HG02571 (cell line): ENCODE data around the gene E4F1.
"Not testable (repeated sequence)": the region's sequence is repeated elsewhere in the genome, so short reads cannot be mapped to it uniquely, and the experiment has no call there.

ENCODE experiments used
- ATAC-seq: cut with Tn5 transposase; IDR thresholded peaks from one replicate; pipeline ENCODE4 v1.9.1; 2021; ENCODE audit warnings: mild to moderate bottlenecking, moderate library complexity; ENCODE audit not compliant: unreplicated experiment

The E4F1 gene

GRCh38 chr16:2243031-2243528 is 19.7 kb downstream of the E4F1 start:
- ATAC-seq: no peak

DNA sequence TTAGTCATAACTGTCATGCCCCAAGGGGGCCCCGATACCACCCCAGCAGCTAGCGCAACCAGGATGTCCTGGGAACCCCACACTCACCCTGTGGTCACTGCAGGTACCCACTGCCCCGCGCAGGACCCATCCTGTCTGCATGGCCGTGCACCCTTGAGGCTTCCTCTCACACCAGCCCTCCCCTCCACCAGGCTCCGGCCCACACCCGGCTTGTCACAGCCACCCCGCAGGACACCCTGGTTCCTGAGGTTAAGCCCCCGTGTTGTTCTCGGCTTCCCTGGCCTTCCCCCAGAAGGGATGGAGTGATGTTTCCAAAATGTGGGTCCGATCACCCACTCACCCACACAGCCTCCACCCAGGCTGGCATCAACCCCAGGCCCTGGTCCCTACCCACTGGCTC is 20.4 kb downstream of the E4F1 start:
- no peak for ATAC-seq

- ATAC-seq: no peak
Observed at GRCh38 chr16:2244301-2244700, 20.9 kb downstream of the E4F1 start.

GRCh38 chr16:2244926-2245795 is 21.8 kb downstream of the E4F1 start:
- no peak for ATAC-seq

DNA sequence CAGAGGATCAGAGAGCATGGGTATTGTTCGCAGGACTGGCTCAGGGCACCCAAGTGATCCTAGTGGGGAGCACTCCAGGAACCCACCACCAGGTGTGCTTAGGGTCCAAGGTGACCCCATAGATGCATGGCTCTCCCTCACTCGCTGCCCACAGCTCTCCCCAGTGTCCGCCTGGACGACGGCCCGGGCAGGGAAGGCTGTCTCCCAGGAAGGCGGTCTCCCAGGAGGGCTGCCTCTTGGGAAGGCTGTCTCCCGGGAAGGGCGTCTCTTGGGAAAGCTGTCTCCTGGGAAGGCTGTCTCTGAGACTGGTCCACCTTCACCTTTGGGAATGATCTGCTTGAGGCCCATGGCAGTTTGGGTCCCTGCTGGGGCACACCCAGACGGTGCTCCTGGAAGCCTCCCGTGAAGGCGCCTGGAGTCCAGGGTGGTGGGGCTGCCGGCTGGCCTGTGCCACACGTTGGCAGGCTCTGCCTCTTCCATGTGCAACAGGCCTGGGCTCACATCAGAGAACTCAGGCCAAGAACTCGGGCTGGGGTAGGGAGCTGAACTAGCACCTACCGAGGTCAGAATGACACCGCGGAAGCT is 23.0 kb downstream of the E4F1 start:
- no peak for ATAC-seq

- ATAC-seq: no peak
Observed at GRCh38 chr16:2250652-2251295, 27.4 kb downstream of the E4F1 start.

- peak; percentile 83 for ATAC-seq
Observed at GRCh38 chr16:2251296-2252111, 28.1 kb downstream of the E4F1 start, which contains the start of gene ECI1. Gene ECI1, minus strand, starts transcription at chr16:2251587. Its CDS starts 21 bp downstream, at chr16:2251566.

- no peak for ATAC-seq
Observed at GRCh38 chr16:2252806-2253148, 29.4 kb downstream of the E4F1 start.

DNA sequence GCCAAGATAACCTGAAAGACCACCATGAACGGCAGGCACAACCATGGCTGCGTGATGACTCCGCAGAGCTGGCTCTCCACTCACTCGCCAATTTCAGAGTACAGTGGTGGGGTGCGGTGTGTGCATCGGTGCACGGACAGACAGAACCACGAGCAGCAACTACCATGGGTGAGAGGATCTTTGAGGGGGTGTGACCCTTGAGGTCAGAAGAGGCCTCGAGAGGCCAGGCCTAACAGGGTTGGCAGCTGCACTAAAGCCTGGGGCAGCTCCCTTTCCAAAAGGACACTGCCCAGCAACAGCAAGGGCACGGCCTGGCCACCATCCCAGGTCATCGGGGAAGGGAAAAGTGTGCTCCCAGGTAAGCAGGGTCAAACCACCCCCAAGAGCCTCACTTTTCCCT is 29.9 kb downstream of the E4F1 start:
- ATAC-seq: no peak

DNA sequence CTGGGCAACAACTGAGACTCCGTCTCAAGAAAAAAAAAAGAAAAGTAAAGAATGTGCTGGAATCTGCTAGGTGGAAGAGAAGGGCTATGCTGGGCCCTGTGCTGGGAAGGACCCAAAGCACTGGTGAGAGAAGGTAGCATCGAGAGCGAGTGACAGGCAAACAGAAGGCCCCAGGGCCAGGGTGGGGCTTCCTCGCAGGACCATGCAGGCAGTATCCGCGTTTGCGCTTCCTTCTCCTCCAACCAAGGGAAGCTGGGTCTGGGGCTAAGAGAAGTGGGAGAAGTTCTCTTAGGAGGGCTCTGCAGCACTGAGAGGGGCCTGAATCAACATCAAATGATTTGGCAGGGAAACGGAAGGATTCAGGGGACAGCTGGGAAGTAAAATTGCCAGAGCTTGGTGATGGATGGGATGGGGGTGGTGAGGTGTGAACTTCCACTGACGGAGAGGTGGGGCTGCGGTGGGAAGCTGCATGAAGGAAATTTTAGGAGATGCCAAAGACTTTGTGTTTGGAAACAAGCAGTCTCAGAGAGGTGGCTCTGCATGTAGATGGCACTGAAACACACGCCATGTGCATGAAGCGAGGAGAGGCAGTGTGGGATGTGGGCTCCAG is 33.2 kb downstream of the E4F1 start:
- no peak for ATAC-seq

GRCh38 chr16:2257726-2258125 is 34.3 kb downstream of the E4F1 start:
- ATAC-seq: no peak

- ATAC-seq: not testable (repeated sequence)
Observed at GRCh38 chr16:2258530-2258929, 35.1 kb downstream of the E4F1 start.

- ATAC-seq: no peak
Observed at GRCh38 chr16:2260250-2260649, 36.9 kb downstream of the E4F1 start.

- ATAC-seq: not testable (repeated sequence)
Observed at GRCh38 chr16:2263026-2263425, 39.6 kb downstream of the E4F1 start.

- ATAC-seq: not testable (repeated sequence)
Observed at GRCh38 chr16:2266887-2267286, 43.5 kb downstream of the E4F1 start.

GRCh38 chr16:2267505-2267912 is 44.1 kb downstream of the E4F1 start:
- ATAC-seq: peak; percentile 61

DNA sequence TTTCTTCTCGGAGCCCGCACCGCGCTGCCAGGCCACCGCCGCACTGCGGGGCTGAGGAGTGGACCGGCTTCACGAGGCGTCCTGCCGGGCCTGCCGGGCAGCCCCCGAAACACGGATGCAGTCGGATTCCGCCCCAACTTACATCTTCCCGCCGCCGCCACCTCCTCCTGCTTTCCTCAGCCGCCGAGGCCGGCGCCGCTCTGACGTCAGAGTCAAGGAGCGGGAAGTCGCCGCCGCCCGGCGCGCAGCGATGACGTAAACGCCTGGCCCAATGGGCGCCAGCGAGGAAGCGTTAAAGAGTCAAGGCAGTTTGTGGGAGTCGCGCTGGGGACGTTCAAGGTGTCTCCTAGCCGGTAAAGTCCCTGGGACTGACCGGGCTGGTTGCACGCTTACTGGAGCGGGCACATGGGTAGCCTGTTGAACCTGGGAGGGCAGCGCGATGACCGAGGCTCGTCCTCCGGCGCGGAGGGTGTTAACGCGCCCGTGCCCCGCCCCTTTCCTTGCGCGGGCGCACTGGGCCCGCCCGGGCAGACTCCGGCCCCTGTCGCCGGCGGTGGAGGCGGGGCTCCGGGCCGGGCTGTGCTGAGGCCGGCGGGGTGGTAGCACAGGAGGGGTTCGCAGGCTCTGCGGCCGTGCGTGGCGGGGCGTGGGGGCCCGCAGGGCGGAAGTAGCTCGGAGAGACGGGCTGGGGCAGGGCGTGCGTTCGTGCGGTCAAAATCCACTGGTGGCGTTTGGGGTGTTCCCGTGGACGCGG is 44.7 kb downstream of the E4F1 start, which contains the start of gene RNPS1:
Gene RNPS1, minus strand, starts transcription at position 214 of the 754 bp plus-strand sequence. CDS start 3,483 bp downstream, outside the sequence.
- ATAC-seq: peak; percentile 75

DNA sequence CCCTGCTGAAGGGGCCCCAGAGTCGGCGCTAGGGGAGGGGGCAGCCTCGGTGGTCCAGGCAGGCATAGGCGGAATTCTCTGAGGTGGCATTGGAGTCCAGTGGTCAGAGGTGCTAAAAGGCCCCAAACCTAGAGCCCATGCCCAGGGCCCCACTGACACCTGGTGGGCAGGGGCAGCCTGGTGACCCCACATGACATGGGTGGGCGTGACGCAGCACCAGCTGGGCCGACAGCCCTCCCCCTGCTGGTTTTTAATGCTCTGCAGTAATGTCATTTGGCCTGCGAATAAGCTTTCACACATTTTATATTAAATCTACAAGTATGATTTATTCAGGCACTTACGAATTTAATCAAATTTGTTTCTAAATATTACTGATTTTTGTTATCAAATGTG is 46.7 kb downstream of the E4F1 start:
- no peak for ATAC-seq

DNA sequence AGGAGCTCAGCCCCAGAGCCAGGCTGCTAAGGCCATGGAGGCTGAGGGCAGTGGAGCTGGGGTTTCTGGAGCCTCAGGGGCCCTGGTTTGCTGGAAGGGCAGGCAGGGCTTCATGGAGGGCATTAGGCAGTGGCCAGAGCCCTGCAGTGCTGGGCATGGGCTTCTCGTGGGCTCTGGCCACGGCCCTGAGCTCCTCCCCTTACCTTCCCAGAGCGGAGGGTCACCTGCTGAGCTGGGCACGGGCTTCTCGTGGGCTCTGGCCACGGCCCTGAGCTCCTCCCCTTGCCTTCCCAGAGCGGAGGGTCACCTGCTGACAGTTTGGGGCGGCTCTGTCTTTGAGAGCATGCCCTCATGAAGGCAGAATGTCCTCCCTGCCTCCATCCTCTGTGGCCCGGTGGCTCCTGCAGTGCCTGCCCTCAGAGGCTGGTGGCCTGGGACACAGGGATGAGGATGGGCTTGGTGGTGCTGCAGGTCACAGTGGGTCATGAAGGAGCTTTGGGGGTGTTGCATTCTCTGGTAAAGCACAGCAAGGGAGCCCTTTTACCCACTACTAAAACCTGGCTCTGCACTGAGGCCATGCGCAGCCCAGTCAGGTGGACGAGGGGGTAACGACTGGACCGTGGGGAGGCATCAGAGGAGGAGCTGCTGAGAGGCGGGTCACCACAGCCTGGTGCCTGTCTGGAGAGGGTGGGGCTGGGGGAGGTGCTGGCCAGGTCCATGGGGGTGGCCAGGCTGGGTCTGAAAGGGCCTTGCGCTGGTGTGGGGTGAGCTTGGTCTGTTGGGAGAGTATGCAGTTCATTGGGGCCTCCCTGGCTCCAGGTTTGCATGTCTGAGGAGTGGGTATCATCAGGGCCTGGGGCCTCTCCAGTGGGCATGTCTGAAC is 47.4 kb downstream of the E4F1 start:
- ATAC-seq: no peak
